OCI-LY3 (cell line): Measurements from ENCODE around the gene PER1.

Experiments used
- EZH2phosphoT487 ChIP-seq: fragments of 200-600 bp; shearing (Covaris generic); IDR thresholded peaks from 2 replicates; pipeline ENCODE4 v1.6.1; 2018; ENCODE audit warnings: antibody characterized with exemption, mixed run types, low read depth
- TF ChIP-seq, protein P1 (sequence below): fragments of 200-600, 300-600 bp; sonication (generic); IDR thresholded peaks from 2 replicates; pipeline ENCODE4 v1.5.1; 2014; ENCODE audit warnings: antibody characterized with exemption, low read length, low read depth

DNA sequence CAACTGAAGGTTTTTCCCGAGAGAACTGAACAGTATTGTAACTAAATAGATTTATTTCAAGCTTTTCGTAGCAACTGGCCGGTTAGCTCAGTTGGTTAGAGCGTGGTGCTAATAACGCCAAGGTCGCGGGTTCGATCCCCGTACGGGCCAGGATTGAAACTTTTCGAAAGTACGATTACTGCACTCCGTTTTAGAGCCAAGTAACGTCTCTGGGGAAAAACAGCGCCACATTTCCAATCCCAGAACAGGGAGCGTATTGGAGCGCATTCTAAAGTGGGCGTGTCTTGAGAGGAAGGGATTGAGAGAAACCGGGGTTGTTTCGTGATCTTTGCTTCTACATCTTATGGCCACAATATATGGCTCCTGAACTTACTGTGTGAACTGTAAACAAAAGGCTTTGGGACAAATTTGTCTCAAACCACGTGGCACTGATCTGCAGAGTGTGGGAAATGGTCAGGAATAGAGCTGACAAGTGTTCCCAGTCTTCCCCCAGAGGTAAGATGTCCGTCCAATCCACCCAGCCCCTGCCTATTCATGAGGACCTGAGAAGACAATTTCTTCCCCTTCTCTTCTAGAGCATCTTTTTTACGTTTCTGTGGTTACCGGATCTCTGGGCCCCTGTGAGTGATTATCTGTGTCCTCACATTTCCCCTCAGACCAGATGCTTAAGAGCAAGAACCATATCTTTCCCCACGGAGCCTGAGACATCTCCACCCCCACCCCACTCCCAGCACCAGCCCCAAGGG lies 35.5 kb upstream of the PER1 start:
- TF ChIP-seq, protein P1, sequence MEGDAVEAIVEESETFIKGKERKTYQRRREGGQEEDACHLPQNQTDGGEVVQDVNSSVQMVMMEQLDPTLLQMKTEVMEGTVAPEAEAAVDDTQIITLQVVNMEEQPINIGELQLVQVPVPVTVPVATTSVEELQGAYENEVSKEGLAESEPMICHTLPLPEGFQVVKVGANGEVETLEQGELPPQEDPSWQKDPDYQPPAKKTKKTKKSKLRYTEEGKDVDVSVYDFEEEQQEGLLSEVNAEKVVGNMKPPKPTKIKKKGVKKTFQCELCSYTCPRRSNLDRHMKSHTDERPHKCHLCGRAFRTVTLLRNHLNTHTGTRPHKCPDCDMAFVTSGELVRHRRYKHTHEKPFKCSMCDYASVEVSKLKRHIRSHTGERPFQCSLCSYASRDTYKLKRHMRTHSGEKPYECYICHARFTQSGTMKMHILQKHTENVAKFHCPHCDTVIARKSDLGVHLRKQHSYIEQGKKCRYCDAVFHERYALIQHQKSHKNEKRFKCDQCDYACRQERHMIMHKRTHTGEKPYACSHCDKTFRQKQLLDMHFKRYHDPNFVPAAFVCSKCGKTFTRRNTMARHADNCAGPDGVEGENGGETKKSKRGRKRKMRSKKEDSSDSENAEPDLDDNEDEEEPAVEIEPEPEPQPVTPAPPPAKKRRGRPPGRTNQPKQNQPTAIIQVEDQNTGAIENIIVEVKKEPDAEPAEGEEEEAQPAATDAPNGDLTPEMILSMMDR, result no peak; the same call in 1 of the 2 replicates
- no peak for TF ChIP-seq EZH2phosphoT487
